HepG2 (cell line): ENCODE measurements around the gene PARK7. TPM values are rescaled to one million over a fixed set of nuclear protein-coding genes. Genes with fewer than 3 reads are reported as not detected.

Experiments
- ARNT ChIP-seq: fragments of 450-650 bp; IDR thresholded peaks from 2 replicates; pipeline ENCODE4 v1.6.1; 2017
- ARNTL ChIP-seq: sonication (generic); formaldehyde crosslinking; IDR thresholded peaks from 2 replicates; pipeline ENCODE4 v1.4.0; 2020; ENCODE audit warnings: mild to moderate bottlenecking, missing genetic modification reagents
- MNT ChIP-seq: fragments of 450-650 bp; IDR thresholded peaks from 2 replicates; pipeline ENCODE4 v1.6.1; 2016
- NFYB ChIP-seq: sonication (generic); formaldehyde crosslinking; IDR thresholded peaks from 2 replicates; pipeline ENCODE4 v1.4.0; 2020; ENCODE audit warnings: missing genetic modification reagents
- ZBTB42 ChIP-seq: sonication (generic); formaldehyde crosslinking; IDR thresholded peaks from 2 replicates; pipeline ENCODE4 v1.5.0; 2020; ENCODE audit warnings: mild to moderate bottlenecking, missing genetic modification reagents
- ZMAT5 ChIP-seq: sonication (generic); formaldehyde crosslinking; IDR thresholded peaks from 2 replicates; pipeline ENCODE4 v1.5.0; 2020; ENCODE audit warnings: mild to moderate bottlenecking, low read depth, missing genetic modification reagents, borderline replicate concordance
- ZMYM3 ChIP-seq: sonication (generic); formaldehyde crosslinking; IDR thresholded peaks from 2 replicates; pipeline ENCODE4 v1.5.1; 2020; ENCODE audit warnings: mild to moderate bottlenecking, missing genetic modification reagents
- ZNF253 ChIP-seq: sonication (generic); formaldehyde crosslinking; IDR thresholded peaks from 2 replicates; pipeline ENCODE4 v1.8.0; 2022; ENCODE audit warnings: mild to moderate bottlenecking, missing genetic modification reagents, borderline replicate concordance
- ZNF34 ChIP-seq: sonication (generic); formaldehyde crosslinking; IDR thresholded peaks from 2 replicates; pipeline ENCODE4 v1.4.0; 2020; ENCODE audit warnings: mild to moderate bottlenecking, missing genetic modification reagents, borderline replicate concordance
- ZNF407 ChIP-seq: sonication (generic); formaldehyde crosslinking; IDR thresholded peaks from one replicate; pipeline ENCODE4 v1.5.1; 2020; ENCODE audit warnings: mild to moderate bottlenecking, missing genetic modification reagents; ENCODE audit errors: not compliant biosample characterization
- ZNF431 ChIP-seq: sonication (generic); formaldehyde crosslinking; IDR thresholded peaks from 2 replicates; pipeline ENCODE4 v1.9.0; 2022; ENCODE audit warnings: missing genetic modification reagents, low read depth, mild to moderate bottlenecking, borderline replicate concordance
- ZNF484 ChIP-seq: sonication (generic); formaldehyde crosslinking; IDR thresholded peaks from 2 replicates; pipeline ENCODE4 v1.5.1; 2020; ENCODE audit warnings: mild to moderate bottlenecking, low read depth, missing genetic modification reagents, borderline replicate concordance
- ZNF746 ChIP-seq: sonication (generic); formaldehyde crosslinking; IDR thresholded peaks from 2 replicates; pipeline ENCODE4 v1.8.0; 2022; ENCODE audit warnings: mild to moderate bottlenecking, missing genetic modification reagents
- polyA plus RNA-seq, 8 experiments: library from polyadenylated mRNA; depleted of rRNA in 3 of 8; stranded (reverse) in 7 of 8; unstranded in 1 of 8; fragments of >200 nt; fragmentation: Illumina TruSeq in 4 of 8; extraction: Trizol in 4 of 8; gene quantifications; 2 replicates each; pipeline versions ENCODE4 v1.2.1 to v1.2.3, GENCODE V29; 2011 to 2016; ENCODE audit warnings: low read depth in 4 of 8, missing spikeins in 1 of 8, mixed read lengths in 1 of 8; ENCODE audit not compliant: insufficient read depth in 1 of 8
- total RNA-seq, 5 experiments: library from RNA; depleted of rRNA; stranded (reverse); fragments of >200 nt; fragmentation: Illumina TruSeq; extraction: Trizol; gene quantifications; 2 replicates each; pipeline ENCODE4 v1.2.3, GENCODE V29; 2016; ENCODE audit warnings: low read depth in 1 of 5
- TF ChIP-seq, protein P1 (sequence below): sonication (generic); formaldehyde crosslinking; IDR thresholded peaks from 2 replicates; pipeline ENCODE4 v1.8.0; 2022; ENCODE audit warnings: mild to moderate bottlenecking, missing genetic modification reagents, moderate library complexity
- TF ChIP-seq, protein P2 (sequence below): sonication (generic); formaldehyde crosslinking; IDR thresholded peaks from 2 replicates; pipeline ENCODE4 v1.5.0; 2020; ENCODE audit warnings: mild to moderate bottlenecking, missing genetic modification reagents

PARK7 gene
- total and polyA plus RNA-seq, 2 of the 13 experiments (the other 11 are each of a cell fraction or from before 2014, with no cell fraction given): 212 to 296 TPM

DNA sequence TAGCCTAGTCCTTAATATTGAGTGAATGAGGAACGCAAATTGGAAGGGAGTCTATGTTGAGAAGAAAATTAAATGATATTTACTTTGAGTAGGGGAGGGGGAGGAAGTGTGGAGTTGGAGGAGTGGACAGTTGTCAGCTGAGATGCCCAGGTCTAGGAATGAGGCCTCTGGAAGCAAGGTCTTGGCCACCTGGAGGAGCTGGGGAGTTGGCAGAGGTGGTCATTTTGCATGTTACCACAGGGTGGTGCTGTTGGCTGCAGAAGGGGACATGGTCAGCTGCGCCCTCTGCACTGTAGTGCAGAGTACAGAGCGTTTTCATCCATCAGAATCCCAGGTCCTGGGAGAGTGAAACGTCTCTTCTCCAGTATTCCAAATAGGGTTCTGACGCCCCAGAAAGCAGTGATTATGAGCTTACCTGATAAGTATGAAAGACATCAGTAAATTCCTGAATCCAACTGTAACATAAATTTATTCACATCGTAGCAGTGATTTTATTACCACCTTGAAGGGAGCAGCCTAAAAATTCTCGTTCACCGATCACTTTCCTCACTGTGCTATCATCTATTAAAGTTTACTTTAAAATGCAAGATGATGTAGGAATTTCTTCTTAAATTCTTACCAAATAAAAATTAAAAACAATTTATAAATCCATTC, 13.8 kb downstream of the PARK7 start (continued):
- TF ChIP-seq ZNF407 (CRISPR knock-in tag) (no peak), ZMAT5 (CRISPR knock-in tag) (no peak), ZNF431 (CRISPR knock-in tag) (no peak), ZNF746 (CRISPR knock-in tag) (no peak), ZNF34 (CRISPR knock-in tag) (no peak), ZBTB42 (CRISPR knock-in tag) (no peak), ZMYM3 (CRISPR knock-in tag) (peak; percentile 38; the same call in 1 of the 2 replicates), ZNF484 (CRISPR knock-in tag) (no peak), ARNT (no peak), ARNTL (CRISPR knock-in tag) (no peak), NFYB (CRISPR knock-in tag) (no peak), MNT (no peak), ZNF253 (CRISPR knock-in tag) (no peak)
- TF ChIP-seq, protein P1, sequence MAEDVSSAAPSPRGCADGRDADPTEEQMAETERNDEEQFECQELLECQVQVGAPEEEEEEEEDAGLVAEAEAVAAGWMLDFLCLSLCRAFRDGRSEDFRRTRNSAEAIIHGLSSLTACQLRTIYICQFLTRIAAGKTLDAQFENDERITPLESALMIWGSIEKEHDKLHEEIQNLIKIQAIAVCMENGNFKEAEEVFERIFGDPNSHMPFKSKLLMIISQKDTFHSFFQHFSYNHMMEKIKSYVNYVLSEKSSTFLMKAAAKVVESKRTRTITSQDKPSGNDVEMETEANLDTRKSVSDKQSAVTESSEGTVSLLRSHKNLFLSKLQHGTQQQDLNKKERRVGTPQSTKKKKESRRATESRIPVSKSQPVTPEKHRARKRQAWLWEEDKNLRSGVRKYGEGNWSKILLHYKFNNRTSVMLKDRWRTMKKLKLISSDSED (CRISPR knock-in tag): no peak
- TF ChIP-seq, protein P2, sequence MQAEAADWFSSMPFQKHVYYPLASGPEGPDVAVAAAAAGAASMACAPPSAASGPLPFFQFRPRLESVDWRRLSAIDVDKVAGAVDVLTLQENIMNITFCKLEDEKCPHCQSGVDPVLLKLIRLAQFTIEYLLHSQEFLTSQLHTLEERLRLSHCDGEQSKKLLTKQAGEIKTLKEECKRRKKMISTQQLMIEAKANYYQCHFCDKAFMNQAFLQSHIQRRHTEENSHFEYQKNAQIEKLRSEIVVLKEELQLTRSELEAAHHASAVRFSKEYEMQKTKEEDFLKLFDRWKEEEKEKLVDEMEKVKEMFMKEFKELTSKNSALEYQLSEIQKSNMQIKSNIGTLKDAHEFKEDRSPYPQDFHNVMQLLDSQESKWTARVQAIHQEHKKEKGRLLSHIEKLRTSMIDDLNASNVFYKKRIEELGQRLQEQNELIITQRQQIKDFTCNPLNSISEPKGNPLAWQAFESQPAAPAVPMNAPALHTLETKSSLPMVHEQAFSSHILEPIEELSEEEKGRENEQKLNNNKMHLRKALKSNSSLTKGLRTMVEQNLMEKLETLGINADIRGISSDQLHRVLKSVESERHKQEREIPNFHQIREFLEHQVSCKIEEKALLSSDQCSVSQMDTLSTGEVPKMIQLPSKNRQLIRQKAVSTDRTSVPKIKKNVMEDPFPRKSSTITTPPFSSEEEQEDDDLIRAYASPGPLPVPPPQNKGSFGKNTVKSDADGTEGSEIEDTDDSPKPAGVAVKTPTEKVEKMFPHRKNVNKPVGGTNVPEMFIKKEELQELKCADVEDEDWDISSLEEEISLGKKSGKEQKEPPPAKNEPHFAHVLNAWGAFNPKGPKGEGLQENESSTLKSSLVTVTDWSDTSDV: no peak
